H1 (cell line): ENCODE measurements around the gene TXLNG.

Experiments used
- JUN ChIP-seq: IDR thresholded peaks from 2 replicates; pipeline ENCODE4 v1.6.1; 2011; ENCODE audit warnings: low read depth, mild to moderate bottlenecking, improper control_type of control experiment, low read length
- SP2 ChIP-seq: IDR thresholded peaks from 2 replicates; pipeline ENCODE4 v1.6.1; 2012; ENCODE audit warnings: mild to moderate bottlenecking, low read length, inconsistent platforms
- SUZ12 ChIP-seq: fragments of 200-600 bp; sonication (generic); IDR thresholded peaks from 2 replicates; pipeline ENCODE4 v1.6.1; 2012; ENCODE audit warnings: mild to moderate bottlenecking, inconsistent platforms, low read length, moderate library complexity, mixed read lengths
- TF ChIP-seq, protein P1 (sequence below), 3 experiments: IDR thresholded peaks; 1 replicate in 2 of 3; 2 replicates in 1 of 3; pipeline versions ENCODE4 v1.5.1 to v1.6.1; 2011; ENCODE audit warnings: low read length in 3 of 3, mild to moderate bottlenecking in 3 of 3, inconsistent platforms in 2 of 3, low read depth in 1 of 3, moderate library complexity in 1 of 3; ENCODE audit not compliant: insufficient read depth in 1 of 3; ENCODE audit errors: control extremely low read depth in 1 of 3

DNA sequence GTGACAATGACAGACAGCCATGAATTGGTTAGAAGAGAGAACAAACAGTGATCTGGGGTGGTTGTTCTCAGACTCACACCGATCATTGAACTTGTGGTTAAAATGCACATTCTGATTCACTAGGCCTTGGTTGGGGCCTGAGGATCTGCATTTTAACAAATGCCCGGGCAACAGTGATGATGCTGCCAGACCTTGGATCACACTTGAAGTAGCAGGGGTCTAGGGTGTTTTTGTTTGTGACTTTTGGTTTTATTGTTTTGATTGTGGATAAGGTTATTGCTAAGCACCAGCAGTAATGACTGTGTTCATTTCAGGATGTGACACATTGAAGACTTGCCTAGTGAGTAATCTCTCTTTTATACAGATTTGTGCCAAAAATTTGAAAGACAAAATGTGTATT lies 36.5 kb downstream of the TXLNG start:
- TF ChIP-seq, protein P1, sequence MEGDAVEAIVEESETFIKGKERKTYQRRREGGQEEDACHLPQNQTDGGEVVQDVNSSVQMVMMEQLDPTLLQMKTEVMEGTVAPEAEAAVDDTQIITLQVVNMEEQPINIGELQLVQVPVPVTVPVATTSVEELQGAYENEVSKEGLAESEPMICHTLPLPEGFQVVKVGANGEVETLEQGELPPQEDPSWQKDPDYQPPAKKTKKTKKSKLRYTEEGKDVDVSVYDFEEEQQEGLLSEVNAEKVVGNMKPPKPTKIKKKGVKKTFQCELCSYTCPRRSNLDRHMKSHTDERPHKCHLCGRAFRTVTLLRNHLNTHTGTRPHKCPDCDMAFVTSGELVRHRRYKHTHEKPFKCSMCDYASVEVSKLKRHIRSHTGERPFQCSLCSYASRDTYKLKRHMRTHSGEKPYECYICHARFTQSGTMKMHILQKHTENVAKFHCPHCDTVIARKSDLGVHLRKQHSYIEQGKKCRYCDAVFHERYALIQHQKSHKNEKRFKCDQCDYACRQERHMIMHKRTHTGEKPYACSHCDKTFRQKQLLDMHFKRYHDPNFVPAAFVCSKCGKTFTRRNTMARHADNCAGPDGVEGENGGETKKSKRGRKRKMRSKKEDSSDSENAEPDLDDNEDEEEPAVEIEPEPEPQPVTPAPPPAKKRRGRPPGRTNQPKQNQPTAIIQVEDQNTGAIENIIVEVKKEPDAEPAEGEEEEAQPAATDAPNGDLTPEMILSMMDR (IDR thresholded peaks at IDR 0.05; ENCODE audit: control extremely low read depth in 1 of 3, insufficient read depth in 1 of 3, low read depth in 1 of 3, low read length in 3 of 3) = no peak
- TF ChIP-seq JUN (no peak), SUZ12 (no peak), SP2 (no peak)
